Activated CD4-positive, alpha-beta T cell treated with anti-CD3 and anti-CD28 coated beads, Interleukin-2, Interleukin-4, amounts not matched to agents 100 ng/mL and 50 ng/mL, durations not matched to agents 16 hours and 8 hours (primary cell): Measurements from ENCODE around the gene STX18.
"Not testable (repeated sequence)": the region's sequence is repeated elsewhere in the genome, so short reads cannot be mapped to it uniquely, and the experiment has no call there.

Source experiments
- DNase-seq: peaks from one replicate; pipeline ENCODE4 v3.0.0-alpha.2; 2020; ENCODE audit warnings: low spot score

STX18 gene

DNA sequence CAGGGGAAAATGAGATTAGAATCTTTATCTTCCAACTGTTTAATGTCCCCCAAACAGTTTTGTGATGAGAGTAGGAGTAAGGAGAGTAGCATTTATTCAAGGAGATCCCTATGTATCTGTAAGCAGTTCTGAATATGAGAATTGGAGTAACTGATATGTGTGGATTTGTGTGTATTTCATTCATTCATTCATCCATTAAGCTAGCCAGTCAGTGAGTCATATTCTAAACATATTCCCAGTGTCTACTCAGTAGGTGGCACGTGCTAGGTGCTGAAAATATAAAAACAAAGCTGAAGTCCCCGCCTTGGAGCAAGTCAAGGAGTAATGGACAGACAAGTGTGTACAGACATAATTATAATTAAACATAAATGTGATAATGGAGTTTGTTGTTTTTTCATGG lies 12.4 kb upstream of the STX18 start:
- DNase-seq: no peak

DNA sequence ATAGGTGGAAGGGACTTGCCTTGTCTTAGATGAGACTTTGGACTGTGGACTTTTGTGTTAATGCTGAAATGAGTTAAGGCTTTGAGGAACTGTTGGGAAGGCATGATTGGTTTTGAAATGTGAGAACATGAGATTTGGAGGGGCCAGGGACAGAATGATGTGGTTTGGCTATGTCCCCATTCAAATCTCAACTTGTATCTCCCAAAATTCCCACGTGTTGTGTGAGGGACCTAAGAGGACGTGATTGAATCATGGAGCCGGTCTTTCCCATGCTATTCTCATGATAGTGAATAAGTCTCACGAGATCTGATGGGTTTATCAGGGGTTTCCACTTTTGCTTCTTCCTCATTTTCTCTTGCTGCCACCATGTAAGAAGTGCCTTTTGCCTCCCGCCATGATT lies 10.2 kb upstream of the STX18 start:
- DNase-seq: not testable (repeated sequence)

DNA sequence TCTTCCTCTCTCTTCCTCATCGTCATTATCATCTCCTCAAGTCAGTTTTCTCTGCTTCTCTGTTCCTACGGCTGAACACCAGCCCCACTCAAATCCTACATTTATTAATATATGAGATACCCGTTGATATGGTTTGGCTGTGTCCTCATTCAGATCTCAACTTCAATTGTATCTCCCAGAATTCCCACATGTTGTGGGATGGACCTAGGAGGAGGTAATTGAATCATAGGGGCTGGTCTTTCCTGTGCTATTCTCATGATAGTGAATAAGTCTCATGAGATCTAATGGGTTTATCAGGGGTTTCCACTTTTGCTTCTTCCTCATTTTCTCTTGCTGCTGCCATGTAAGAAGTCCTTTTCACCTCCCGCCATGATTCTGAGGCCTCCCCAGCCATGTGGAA lies 8.3 kb upstream of the STX18 start:
- not testable (repeated sequence) for DNase-seq

DNA sequence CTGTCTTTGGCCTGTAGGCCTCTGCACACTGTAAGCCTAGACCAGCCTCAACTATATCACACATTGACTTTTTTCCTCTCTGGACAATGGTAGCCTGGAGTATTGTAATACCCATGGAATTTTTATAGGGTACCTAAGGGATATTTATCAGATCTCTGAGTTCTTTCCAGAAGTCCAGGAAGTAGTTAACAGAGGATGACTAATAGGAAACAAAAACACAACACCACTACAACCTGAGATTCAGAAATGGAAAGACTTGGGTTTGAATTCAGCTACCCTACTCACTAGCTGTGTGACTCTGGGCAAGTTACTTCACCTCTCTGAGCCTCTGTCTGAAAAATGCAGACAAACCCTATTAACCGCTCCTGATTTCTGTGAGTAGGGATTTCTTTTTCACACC lies 7.7 kb upstream of the STX18 start:
- no peak for DNase-seq

DNA sequence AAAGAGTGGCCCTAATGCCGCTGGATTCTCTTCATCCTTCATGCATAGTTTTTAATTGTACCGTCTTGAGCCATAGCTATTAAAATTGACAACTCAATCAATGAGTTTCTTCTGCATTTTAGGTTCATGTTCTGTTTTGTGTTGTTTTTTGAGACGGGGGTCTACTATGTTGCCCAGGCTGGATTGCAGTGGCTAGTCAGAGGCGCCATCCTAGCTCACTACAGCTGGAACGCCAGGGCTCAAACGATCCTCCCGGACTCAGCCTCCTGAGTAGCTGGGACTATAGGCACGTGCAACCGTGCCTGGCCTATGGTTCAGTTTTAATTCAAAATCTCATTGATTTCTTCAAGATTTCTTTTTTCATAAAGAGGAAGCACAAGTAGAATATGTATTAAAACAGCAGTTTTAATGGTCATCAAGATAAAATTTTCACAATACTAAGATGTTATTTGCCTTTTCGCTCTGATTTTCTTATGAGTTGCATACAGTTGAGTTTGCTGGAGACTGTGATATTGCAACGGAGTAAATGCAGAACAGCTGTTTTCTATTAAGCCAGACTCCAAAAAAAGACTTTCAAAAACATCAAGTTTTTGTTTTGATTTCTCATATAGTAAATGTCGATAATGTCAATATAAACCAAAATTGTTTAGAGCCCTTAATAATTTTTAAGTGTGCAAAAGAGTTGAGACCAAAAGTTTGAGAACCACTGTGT lies 1.1 kb upstream of the STX18 start:
- DNase-seq: no peak

DNA sequence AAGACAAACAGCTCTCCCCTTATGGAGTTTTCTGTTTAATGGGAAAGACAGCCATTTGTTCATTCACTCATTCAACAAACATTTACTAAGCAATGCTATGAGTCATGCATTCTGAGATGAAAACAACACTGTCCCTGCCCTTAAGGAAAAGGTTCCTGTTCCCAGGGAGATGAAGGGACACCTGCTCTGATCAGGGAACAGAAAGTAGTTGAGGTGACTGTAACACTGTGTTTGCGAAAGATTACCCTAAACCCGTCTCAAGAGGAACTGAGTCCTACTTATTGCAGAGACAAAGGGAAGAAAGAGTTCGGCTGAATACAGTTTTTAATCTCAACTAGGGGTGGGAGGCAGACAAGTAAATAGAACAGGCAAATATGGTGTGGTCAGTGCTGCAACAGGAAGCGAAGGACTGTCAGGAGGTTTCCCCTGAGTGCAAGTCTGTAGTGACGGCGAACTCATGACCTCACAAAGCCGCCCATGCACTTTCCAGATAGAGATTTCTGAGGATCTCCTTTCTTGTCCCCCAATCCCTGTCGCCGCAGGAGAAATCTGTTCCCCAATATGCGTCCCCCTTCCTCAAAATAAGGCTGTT lies 712 bp downstream of the STX18 start:
- peak; percentile 10 for DNase-seq

DNA sequence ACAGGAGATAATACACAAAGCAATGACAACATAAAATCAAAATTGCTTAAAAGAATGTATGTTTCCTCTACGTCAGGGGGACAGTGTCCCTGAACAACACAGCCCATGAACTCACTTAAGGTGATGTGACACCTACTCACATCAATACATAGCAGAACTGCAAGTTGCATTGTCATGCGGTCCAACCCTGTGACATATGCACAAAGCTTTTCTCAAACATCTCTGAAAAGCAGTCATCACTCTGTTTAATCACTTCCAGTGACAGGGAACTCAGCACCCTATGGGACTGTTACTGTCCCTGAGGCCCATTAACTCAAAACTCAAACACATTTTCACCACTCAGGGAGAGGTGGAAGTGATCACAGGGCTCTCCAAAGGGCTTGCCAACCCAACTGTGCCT lies 2.4 kb downstream of the STX18 start:
- no peak for DNase-seq

DNA sequence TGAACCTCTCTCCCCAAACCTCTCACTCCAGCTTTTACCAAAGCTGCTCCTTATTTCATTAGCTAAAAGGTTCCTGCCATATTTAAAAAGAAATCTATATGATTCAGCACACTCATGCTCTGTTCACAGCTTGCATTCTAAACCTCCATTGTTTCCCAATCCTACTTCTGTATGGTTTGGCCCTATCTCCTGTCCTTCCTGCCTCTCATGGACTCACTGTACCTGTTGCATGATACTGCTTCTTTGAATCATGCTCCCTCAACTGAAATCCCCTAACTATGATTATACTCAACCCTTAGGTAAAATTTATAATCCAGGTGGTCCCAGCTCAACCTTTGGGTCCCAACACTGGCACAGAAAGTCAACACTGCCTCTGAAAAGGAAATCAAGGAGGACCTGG lies 6.3 kb downstream of the STX18 start:
- DNase-seq: no peak

DNA sequence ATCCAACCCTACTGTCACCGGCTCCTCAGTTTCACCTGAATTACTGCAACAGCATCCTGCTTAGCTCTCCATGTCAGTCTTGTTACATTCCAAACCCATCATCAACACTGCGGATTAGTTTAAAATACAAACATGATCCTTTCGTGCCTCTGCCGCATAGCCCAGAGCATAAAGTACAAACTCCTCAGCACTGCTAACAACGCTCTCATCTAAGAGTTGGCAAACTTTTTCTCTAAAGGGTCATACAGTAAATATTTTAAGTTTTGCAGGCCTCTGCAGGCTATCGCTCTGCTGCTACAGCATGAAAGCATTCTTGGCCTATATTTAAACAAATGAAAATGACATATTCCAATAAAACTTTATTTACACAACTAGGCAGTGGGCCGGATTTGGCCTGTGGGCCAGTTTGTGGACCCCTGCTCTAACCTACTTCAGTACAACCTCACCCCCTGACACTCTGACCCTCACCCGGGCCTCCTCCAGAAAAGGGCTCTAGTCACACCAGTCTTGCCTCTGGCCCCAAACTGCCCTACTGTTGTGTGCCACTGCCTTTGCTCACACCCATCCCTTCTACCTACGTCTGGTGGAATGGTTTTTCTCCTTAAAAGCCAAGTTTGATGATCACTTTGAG lies 7.2 kb downstream of the STX18 start:
- DNase-seq: no peak

DNA sequence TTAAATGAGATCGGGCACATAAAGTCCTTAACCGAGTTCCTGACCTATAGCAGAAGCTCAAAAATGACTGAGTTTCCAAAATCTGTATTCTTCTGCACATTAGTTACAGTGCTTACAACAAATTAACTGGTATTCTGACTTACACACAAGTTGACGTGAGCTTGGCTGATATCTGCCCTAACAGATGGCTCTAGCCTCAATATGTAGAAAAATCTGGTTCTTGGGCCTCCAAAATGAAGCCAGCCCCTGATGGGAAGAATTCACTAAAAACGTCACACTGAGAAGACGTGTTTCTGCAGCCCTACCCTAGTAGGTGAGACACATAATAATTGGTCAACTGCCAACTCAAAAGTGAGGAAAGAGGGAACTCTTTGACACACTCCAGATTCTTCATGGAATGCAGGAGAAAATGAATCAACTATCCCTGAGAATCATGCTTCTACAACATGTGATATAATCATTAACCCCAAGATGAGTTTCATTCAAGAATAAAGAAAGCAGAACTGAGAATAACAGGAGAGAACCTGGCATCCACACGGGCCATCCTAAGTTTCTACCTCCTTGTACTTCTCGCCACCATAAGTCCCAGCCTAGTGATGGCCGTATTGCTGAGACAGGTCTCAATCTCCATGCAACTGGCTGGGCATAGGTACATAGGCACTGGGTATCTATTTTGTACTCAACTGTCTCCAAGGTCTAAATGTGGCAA lies 8.2 kb downstream of the STX18 start:
- no peak for DNase-seq

DNA sequence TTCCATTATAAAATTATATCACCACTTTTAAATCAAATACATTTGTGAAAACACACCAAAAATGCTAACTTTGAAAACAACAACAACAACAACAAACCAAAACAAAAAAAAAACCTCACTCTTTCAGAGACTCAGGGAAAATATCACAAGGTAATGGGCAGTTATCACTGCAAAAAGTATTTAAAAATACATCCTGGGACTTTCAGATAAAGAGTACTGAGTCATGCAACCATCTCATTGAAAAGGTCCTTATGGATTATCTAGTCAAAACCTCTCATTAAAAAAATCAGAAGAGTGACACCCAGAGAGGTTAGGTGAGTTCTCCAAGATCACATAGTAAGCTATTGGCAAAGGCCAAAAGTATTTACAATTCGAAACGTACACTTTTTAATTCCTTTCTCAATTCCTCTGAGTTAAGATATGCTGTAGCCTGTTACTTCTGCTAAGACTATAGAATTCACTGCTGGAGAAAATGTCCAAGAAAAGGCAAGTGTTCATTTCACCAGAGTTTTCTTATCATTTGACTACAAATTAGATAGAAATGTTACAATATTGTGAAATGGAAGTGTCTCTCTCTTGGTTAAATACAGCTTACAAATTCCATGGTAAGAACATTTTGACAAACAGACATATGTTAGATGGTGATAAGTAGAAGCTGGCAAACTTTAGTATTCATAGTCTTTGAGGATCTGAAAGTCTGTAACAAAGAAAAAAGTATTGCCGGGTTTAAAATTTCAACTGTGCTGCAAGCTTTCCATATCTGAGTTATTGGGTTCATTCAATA lies 9.3 kb downstream of the STX18 start:
- DNase-seq: no peak

DNA sequence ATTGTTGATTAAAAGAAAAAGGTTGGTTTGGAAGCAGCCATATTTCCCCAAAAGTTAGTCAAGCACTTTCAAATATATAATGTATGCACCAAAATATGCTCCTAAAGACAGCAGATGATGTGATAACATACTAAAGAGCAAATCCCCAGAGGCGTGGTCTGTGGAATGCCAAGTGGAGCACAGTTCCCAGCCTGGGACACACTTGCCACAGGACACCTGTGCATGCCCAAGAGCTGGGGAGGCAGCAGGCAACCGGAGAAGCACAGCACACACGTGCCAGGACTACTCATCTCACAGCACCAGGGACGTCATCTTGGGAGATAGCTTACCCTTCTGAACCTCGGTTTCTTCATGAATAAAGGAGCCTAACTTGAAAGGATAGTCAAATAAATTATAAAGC lies 12.5 kb downstream of the STX18 start:
- no peak for DNase-seq

DNA sequence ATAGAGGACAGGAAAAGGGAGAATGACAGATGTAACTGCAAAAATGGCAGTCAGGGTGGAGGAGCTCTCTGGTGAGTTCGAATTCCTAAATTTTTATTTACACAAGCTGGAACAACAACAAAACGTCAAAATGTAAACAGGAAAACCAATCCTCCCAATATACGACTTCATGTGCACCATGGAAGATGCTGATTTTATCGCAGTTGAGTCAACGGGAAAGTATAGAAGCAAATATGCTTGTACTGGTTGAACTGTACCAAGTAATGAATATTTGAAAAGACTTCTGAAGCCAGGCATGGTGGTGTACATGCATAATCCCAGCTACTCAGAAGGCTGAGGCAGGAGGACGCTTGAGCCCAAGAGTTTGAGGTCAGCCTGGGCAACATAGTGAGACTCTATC lies 15.4 kb downstream of the STX18 start:
- DNase-seq: no peak

DNA sequence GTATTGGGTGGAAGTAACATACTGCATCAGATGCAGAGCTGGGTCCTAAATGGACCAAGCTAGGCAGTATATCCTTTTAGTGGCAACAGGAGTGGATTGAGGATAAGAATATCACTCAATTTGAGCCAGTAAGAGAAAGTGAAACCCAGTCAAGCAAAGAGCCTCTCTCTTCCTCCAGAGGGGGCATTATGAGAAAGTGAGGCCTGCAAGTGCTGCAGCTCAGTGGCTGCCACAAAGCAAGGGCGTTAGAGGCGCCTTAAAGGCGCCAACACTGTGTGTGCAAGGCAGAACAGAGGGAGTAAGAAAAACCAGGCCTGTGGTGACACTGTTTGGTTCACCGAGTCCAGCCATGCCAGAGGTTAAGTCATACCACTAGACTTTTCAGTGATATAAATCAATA lies 17.5 kb downstream of the STX18 start:
- peak; percentile 42 for DNase-seq

DNA sequence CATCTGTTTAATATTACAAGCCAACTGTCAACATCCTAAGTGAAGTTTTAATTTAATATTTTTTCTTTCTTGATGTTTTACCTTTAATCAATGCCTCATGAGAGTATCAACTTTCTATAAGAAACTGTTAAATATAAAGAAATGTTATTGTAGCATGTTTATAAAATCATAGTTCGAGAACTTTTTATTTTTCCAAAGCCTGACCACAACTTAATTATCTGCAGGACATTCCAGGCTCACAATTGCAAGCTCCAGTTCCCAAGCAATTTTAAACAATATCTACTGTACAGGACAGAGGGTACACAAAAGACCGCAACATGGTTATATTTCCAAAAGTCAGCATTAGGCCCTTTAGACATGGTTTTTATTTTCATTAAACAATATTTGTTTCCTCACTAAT lies 20.1 kb downstream of the STX18 start:
- DNase-seq: no peak

DNA sequence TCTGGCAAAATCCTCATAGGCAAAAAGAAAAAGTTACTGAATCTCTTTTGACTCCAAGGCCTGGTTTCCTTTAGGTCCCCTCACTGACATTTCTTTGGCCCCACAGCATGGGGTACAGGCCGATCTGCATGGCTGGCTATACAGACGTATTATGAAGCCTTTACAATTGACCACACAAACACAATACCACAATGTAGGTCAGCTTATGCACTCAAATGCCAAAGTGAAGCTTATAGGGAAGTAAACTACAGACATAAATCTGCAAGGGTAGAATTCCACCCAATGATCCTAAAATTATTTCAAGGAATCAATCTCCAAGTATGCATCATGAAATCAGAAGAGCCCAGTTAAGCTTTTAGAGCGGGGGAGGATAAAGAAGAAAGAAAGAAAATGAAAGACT lies 20.7 kb downstream of the STX18 start:
- DNase-seq: no peak

DNA sequence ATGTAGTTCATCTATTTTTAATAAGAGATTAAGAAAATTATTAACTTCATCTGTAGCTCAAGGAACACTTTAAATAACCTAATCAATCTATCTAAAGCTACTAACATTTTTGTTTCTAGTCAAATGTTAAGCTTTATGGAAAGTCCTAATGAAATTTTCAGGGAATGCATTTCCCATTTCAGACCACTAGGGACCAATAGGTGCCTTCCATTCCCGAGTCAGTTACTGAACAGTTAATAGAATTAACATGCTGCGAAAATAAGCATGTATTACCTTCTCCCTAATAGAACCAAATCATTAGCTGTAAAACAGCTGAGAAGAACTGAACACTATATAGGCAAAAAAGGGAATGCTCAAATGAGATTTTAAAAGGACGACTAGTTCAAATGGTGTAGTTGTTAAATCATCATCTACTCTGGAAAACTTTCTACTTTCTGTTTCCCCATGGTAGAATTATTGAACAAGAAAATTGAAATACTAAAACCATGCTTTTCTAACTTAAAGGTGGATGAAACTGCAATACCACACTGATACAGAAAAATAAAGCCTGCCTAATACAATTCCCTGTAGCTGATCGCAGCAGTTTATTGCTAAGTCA lies 22.5 kb downstream of the STX18 start:
- DNase-seq: no peak

DNA sequence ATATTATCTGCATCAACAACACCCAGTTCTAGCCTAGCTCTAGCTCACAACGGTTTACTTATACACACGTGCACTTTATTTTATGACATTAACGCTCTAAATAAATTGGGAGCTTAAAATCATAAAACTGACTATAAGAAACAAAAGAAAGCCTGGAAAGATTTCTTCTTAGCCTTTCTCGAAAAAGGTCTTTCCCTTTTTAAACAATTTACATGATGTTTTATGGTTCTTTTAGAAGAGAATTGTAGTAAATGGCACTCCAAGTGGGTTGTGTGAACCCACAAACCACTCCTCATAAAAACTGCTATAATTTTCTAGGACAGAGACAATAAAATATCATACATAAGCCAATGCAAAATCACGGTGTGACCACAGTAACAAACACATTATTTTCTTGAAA lies 23.1 kb downstream of the STX18 start:
- DNase-seq: no peak

DNA sequence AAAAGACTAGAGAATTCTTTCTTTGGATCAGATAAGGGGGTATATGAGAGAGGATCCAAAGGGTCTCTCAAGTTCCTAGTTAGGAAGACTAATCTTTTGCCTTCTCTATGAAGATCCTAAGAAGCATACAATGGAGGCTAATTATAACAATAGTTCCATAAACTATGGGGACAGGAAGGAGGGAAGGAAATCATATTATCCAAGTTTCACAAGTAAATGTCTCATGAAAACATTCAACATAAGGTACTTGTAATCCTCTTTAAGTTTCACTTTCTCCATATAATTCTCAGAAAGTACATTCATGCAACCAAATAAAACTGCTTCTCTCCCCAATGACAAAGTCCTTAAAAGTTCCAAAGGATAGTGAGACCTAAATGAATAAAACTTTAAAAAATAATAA lies 27.1 kb downstream of the STX18 start:
- DNase-seq: no peak

DNA sequence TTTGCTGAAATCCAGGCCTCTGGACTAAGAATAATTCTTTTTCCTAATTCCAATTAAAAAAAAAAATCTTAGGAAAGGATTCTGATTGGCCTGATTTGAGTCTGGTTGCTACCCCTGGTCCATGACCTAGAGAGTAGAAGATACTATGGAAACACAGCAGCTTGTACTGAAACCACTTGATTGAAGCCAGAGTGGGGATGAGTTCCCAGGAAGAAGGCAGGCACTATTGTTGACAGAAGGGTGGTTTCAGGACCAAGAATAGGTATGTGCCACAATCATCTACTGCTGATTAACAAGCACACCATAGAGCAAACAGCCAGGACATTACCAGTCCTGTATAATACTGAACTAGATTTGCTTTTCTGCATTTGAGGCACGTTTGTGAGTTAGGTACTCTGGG lies 29.6 kb downstream of the STX18 start:
- no peak for DNase-seq

DNA sequence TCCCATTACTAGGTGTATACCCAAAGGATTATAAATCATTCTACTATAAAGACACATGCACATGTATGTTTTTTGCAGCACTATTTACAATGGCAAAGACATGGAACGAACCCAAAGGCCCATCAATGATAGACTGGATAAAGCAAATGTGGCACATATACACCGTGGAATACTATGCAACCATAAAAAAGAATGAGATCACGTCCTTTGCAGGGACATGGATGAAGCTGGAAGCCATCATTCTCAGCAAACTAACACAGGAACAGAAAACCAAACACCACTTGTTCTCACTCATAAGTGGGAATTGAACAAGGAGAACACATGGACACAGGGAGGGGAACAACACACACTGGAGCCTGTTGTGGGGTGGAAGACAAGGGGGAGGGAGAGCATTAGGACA lies 31.2 kb downstream of the STX18 start:
- not testable (repeated sequence) for DNase-seq

DNA sequence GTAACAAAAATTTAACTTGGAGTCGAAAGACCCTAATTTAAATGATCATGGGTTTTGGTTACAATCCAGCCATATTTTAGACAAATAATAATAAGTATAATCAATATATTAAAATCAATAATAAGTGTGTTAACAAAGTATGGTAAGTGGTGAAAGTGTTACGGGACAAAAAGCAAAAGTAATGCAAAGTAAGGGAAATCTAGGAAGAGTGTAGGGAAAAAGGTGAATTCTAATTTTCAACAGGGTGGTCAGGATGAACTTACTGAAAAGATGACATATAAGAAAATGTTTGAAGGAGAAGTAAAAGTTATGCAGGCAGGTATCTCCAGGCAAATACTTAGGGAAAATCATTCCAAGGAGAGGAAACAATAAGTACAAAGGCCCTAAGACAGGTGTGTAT lies 32.3 kb downstream of the STX18 start:
- DNase-seq: no peak
